ENCODE measurements around the gene PSD4. TPM values are rescaled to one million over a fixed set of nuclear protein-coding genes. Genes with fewer than 3 reads are reported as not detected.

Gene PSD4
- total RNA-seq, 4 donors from 2014 or later = 25.1 to 62.5 (median 50.2) TPM

DNA sequence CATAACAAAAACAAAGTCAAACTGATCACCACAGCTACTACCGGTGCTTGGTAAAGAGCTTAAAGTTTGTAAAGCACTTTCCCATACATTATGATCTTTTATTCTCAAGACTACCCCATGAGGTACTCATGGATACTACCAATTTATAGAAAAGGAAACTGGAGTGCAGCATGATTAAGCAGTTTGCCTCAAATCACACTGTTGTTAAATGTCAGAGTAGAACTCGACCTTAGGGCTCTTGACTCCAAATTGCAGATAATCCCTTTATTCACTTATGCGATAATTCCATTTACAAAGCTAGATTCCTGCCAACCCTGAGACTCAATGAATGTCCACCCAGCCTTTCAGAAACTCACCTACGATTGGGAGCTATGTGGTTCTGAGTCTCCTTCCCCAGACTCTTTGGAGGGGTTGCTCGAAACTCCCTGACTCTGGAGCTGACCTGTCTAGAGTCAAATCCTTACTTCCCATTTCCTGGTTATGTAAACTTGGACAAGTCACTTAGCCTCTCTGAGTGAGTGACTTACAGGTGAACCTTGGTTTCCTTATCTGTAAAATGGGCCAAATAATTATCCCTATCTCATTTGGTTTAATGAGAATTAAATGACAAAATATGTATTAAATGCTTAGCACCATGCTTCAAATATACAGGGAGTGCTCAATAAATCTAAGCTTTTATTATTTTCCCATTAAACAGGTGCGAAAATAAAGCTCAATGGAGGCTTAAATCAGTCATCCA is 47.4 kb downstream of the PSD4 start:
- no peaks in the 10 kb centered on the region for H3K36me3 ChIP-seq
- intact Hi-C loops (cut with DNase I) = no loop called here
- no peaks in the 10 kb centered on the region for H3K27me3 ChIP-seq
- TF ChIP-seq, protein P1, sequence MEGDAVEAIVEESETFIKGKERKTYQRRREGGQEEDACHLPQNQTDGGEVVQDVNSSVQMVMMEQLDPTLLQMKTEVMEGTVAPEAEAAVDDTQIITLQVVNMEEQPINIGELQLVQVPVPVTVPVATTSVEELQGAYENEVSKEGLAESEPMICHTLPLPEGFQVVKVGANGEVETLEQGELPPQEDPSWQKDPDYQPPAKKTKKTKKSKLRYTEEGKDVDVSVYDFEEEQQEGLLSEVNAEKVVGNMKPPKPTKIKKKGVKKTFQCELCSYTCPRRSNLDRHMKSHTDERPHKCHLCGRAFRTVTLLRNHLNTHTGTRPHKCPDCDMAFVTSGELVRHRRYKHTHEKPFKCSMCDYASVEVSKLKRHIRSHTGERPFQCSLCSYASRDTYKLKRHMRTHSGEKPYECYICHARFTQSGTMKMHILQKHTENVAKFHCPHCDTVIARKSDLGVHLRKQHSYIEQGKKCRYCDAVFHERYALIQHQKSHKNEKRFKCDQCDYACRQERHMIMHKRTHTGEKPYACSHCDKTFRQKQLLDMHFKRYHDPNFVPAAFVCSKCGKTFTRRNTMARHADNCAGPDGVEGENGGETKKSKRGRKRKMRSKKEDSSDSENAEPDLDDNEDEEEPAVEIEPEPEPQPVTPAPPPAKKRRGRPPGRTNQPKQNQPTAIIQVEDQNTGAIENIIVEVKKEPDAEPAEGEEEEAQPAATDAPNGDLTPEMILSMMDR (IDR thresholded peaks at IDR 0.05) = no peak
- no peak for TF ChIP-seq POLR2A (IDR thresholded peaks at IDR 0.05)
- DNase-seq = no peak
- H3K4me1 ChIP-seq = peaks cover 10 to 37% (median 12%) of the 10 kb centered on the region in 3 donors
- WGBS, 2 donors = 68 to 70% methylated on average over 6 of the region's 6 CpGs
- H3K27ac ChIP-seq = peak overlapping the region in 1 of 4 donors; percentile 39
- H3K9me3 ChIP-seq = no peaks in the 10 kb centered on the region
- no peak overlapping the region for H3K4me3 ChIP-seq

DNA sequence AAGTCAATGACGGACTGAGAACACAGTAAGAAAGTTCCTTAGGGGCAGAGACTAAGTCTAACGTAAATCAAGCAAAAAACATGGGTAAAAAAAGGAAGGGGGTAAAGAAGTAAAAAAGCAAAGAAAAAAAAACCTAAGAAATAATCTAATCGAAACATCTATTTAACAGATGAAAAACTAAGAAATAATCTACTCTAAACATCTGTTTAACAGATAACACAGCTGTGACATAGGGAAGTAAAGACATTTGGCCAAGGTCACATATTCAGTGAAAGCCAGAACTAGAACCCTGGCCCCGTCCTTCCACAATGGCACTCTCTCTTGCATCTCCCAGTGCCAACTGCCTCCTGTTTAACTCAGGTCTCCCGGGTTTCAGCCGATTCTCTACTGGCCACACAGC is 48.1 kb downstream of the PSD4 start:
- no peaks in the 10 kb centered on the region for H3K9me3 ChIP-seq

DNA sequence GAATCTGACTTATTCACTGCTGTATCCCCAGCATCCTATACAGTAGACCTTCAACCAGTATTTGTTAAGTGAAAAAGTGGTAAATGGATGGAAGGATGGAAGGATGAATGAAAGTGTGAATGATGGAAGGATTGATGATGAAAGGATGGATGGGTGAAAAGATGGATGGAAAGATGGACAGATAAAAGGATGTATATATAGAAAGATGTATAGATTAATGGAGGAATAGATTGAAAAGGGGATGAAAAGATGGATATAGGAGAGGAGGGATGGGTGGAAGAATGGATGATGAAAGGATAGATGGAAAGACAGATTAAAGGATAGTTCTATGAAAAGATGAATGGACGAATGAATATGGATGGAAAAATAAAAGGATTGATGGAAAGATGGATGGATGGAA is 50.0 kb downstream of the PSD4 start:
- TF ChIP-seq POLR2A (IDR thresholded peaks at IDR 0.05) = no peak
- TF ChIP-seq, protein P1 (IDR thresholded peaks at IDR 0.05) = no peak
- Histone ChIP-seq H3K4me1 (peaks cover 0 to 18% (median 5%) of the 10 kb centered on the region in 3 donors), H3K27me3 (no peaks in the 10 kb centered on the region), H3K9me3 (no peaks in the 10 kb centered on the region), H3K36me3 (no peaks in the 10 kb centered on the region), H3K27ac (no peak overlapping the region), H3K4me3 (no peak overlapping the region)
- no peak for DNase-seq
- 79 to 95% methylated on average over 1 of the region's 1 CpG for WGBS, 2 donors
- intact Hi-C loops (cut with DNase I) = no loop called here

More for the DNA sequence above, 48.1 kb downstream of the PSD4 start:
- intact Hi-C loops (cut with DNase I) = no loop called here
- H3K4me1 ChIP-seq = peaks cover 10 to 37% (median 12%) of the 10 kb centered on the region in 3 donors
- no peaks in the 10 kb centered on the region for H3K36me3 ChIP-seq
- H3K27ac ChIP-seq = no peak overlapping the region
- no peak overlapping the region for H3K4me3 ChIP-seq
- WGBS, 2 donors = 77 to 81% methylated on average over 6 of the region's 6 CpGs
- H3K27me3 ChIP-seq = no peaks in the 10 kb centered on the region
- TF ChIP-seq POLR2A (IDR thresholded peaks at IDR 0.05) = no peak
- TF ChIP-seq, protein P1 (IDR thresholded peaks at IDR 0.05) = no peak
- DNase-seq = no peak

DNA sequence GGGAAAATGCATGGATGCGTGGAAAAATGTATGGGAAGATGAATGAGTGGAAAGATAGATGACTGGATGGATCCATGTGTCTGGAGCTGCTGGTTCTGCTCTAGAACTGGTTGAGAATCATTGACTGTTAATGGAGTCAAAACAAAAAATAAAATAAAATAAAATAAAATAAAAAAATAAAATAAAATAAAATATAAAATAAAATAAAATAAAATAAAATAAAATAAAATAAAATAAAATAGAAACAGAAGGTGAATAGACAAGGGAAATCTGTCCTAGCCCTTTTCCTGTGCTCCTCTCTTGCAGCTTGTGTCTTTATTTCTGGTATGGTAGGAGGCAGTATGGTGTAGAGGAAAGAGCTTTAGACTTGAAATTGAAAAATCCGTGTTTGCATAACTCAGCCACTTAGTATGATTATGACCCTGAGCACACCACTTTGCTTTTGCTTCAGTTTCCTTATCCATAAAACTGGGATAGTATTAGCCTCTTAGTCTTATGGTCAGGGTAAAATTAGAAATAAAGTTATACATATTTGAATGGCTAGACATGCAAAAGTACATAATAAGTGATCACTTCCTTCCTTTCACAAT is 51.0 kb downstream of the PSD4 start:
- Histone ChIP-seq H3K27ac (no peak overlapping the region), H3K27me3 (no peaks in the 10 kb centered on the region), H3K36me3 (no peaks in the 10 kb centered on the region), H3K9me3 (no peaks in the 10 kb centered on the region), H3K4me3 (no peak overlapping the region), H3K4me1 (peaks cover 0 to 8% (median 4%) of the 10 kb centered on the region in 3 donors)
- TF ChIP-seq, protein P1 (IDR thresholded peaks at IDR 0.05) = no peak
- no peak for TF ChIP-seq POLR2A (IDR thresholded peaks at IDR 0.05)
- DNase-seq = no peak
- intact Hi-C loops (cut with DNase I) = no loop called here
- WGBS, 2 donors = 59% methylated on average over 2 of the region's 2 CpGs

Measured in esophagus squamous epithelium (tissue), 5 donors.